Spleen (tissue), 11 donors: Measurements from ENCODE around the gene BLMH. TPM values are rescaled to one million over a fixed set of nuclear protein-coding genes. Genes with fewer than 3 reads are reported as not detected.
A peak's percentile ranks its signal among the peaks of the same experiment; 100 is the strongest.

Experiments used
- DNase-seq: peaks from one replicate; pipeline ENCODE4 v3.0.0-alpha.2; 2020
- H3K27ac ChIP-seq, 8 donors: fragments of 200-600 bp; sonication (generic) in 7 of 8; 1 replicate in 4 of 8; 2 replicates in 4 of 8; pipeline versions ENCODE4 v1.5.0 to v1.8.0; 2016 to 2021; ENCODE audit warnings: inconsistent platforms in 4 of 8, mild to moderate bottlenecking in 4 of 8, moderate library complexity in 1 of 8
- H3K27me3 ChIP-seq, 7 donors: fragments of 200-600 bp; sonication (generic) in 6 of 7; replicated peaks in 1 of 7; 1 replicate in 4 of 7; 2 replicates in 3 of 7; pipeline versions ENCODE4 v1.5.0 to v1.8.0; 2016 to 2021; ENCODE audit warnings: inconsistent platforms in 3 of 7, mild to moderate bottlenecking in 1 of 7
- H3K36me3 ChIP-seq, 6 donors: fragments of 200-600 bp; sonication (generic) in 5 of 6; 1 replicate in 4 of 6; 2 replicates in 2 of 6; pipeline versions ENCODE4 v1.5.0 to v1.8.0; 2016 to 2021; ENCODE audit warnings: inconsistent platforms in 2 of 6
- H3K4me1 ChIP-seq, 6 donors: fragments of 200-600 bp; sonication (generic) in 5 of 6; 1 replicate in 3 of 6; 2 replicates in 3 of 6; pipeline versions ENCODE4 v1.5.0 to v1.8.0; 2016 to 2021; ENCODE audit warnings: inconsistent platforms in 3 of 6
- H3K4me3 ChIP-seq, 8 donors: fragments of 200-600 bp; sonication (generic) in 7 of 8; 1 replicate in 4 of 8; 2 replicates in 4 of 8; pipeline versions ENCODE4 v1.5.0 to v1.8.0; 2016 to 2021; ENCODE audit warnings: inconsistent platforms in 4 of 8, mild to moderate bottlenecking in 4 of 8, moderate library complexity in 2 of 8
- H3K9me3 ChIP-seq, 8 donors: fragments of 200-600 bp; sonication (generic) in 7 of 8; 1 replicate in 4 of 8; 2 replicates in 4 of 8; pipeline versions ENCODE4 v1.5.0 to v1.8.0; 2016 to 2021; ENCODE audit warnings: inconsistent platforms in 4 of 8
- POLR2A ChIP-seq, 3 donors: fragments of 450-650 bp; IDR thresholded peaks; one replicate each; pipeline ENCODE4 v1.5.1; 2017; ENCODE audit warnings: antibody characterized with exemption in 3 of 3, mild to moderate bottlenecking in 1 of 3
- POLR2AphosphoS5 ChIP-seq, 3 donors: sonication (generic); formaldehyde crosslinking; IDR thresholded peaks; one replicate each; pipeline ENCODE4 v1.5.1; 2017; ENCODE audit warnings: antibody characterized with exemption in 3 of 3
- WGBS, 5 donors: extraction: QIAGEN DNeasy Blood & Tissue Kit in 3 of 5; methylation state at CpG; one replicate each; pipeline versions ENCODE4 v1.1.5 to v1.1.7; 2013 to 2018; 5-methylcytosine and 5-hydroxymethylcytosine counted together
- intact Hi-C: fragments of 100-400 bp; cut with DNase I; formaldehyde crosslinking; loops from one replicate; pipeline ENCODE4 v1.15.0; 2023; ENCODE audit warnings: low total_unique reads
- polyA plus RNA-seq, 3 donors: library from polyadenylated mRNA; stranded (reverse); fragments of 200-250 nt; gene quantifications; one replicate each; pipeline ENCODE4 v1.2.1, GENCODE V29; 2013
- total RNA-seq, 7 donors: library from RNA; depleted of rRNA in 3 of 7; stranded (reverse); fragments of >200 nt in 3 of 7; fragmentation: NEBNext Ultra II Directional in 4 of 7; extraction: Animal tissue kit (Norgen Biotek cat#: 25700) in 4 of 7; gene quantifications; one replicate each; pipeline versions ENCODE4 v1.1.0 to v1.2.1, GENCODE V29; 2016 to 2021
- TF ChIP-seq, protein P1 (sequence below), 11 experiments: fragments of 200-600 bp in 7 of 11; fragments of 450-650 bp in 4 of 11; sonication (generic) in 4 of 11; IDR thresholded peaks in 8 of 11; conservative IDR thresholded peaks in 3 of 11; 1 replicate in 7 of 11; 2 replicates in 4 of 11; pipeline versions ENCODE4 v1.4.0 to v1.8.0; 2016 to 2021; ENCODE audit warnings: antibody characterized with exemption in 11 of 11, inconsistent platforms in 4 of 11, mild to moderate bottlenecking in 1 of 11
- donor health status: healthy with polysubstance abuse.
- donor health status: DM: no; HTN: no; CAD: no; lungs with moderate emphysema.
- donor health status: DM: no; HTN: no; CAD: no.
- donor health status: Bipolar disorder and iron deficiency.
- donor health status: healthy.
- donor health status: DM: no; HTN: no; CAD: no.
- donor health status: DM: yes; HTN: yes; CAD: no.

BLMH gene
- total and polyA plus RNA-seq, 10 donors = 15.6 to 35.5 (median 28.7) TPM

DNA sequence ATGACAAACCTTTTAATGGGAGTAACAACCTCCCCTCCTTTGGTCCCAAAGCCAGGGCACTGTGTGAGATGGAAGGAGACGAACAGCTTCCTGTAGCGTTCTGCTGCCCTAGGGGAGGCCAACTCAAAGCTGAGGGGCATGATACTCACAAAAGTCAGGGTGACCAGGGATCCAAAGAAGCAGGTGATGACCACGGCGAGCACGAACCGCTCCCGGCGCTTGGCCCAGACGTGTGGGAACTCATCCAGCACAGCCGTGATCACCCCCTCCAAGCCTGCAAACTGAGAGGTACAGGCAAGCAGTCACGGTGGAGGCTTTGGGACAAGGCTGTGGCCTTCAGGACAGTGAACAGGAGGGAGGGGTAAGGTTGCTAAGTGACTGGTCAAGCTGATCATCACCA is 81.4 kb downstream of the BLMH start:
- Histone ChIP-seq H3K27me3 (peaks cover 0 to 10% (median 0%) of the 10 kb centered on the region in 7 donors), H3K4me3 (no peak overlapping the region), H3K36me3 (no peaks in the 10 kb centered on the region), H3K9me3 (no peaks in the 10 kb centered on the region), H3K4me1 (no peaks in the 10 kb centered on the region), H3K27ac (no peak overlapping the region)
- peak; percentile 33 for DNase-seq
- intact Hi-C loops = no loop called here
- no peak for TF ChIP-seq POLR2AphosphoS5 (IDR thresholded peaks at IDR 0.05)
- TF ChIP-seq, protein P1, sequence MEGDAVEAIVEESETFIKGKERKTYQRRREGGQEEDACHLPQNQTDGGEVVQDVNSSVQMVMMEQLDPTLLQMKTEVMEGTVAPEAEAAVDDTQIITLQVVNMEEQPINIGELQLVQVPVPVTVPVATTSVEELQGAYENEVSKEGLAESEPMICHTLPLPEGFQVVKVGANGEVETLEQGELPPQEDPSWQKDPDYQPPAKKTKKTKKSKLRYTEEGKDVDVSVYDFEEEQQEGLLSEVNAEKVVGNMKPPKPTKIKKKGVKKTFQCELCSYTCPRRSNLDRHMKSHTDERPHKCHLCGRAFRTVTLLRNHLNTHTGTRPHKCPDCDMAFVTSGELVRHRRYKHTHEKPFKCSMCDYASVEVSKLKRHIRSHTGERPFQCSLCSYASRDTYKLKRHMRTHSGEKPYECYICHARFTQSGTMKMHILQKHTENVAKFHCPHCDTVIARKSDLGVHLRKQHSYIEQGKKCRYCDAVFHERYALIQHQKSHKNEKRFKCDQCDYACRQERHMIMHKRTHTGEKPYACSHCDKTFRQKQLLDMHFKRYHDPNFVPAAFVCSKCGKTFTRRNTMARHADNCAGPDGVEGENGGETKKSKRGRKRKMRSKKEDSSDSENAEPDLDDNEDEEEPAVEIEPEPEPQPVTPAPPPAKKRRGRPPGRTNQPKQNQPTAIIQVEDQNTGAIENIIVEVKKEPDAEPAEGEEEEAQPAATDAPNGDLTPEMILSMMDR (IDR thresholded peaks at IDR 0.05 in 8 of 11, conservative IDR thresholded peaks at IDR 0.05 in 3 of 11) = no peak
- TF ChIP-seq POLR2A (IDR thresholded peaks at IDR 0.05) = no peak
- 77 to 94% (median 88%) methylated on average over 2 to 11 of the region's 11 CpGs for WGBS, 5 donors

DNA sequence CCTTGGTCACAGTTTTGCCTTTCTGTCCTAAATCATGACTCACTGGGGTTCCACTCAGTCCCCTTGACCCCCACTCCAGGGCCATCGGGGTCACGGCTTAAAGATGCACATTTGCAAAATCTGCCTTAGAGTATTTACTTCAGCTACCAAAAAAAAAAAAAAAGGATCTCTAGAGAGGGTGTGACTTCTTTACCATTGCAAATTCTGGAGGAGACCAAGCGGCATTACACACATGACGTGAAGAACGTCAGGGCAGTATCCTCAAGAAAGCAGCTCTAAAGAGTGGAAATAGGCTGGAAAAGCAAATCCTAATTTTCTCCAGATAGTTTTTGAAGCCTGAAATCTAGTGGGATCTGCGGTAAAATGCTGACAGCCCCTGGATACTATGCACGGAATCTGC is 81.8 kb downstream of the BLMH start:
- Histone ChIP-seq H3K27me3 (peaks cover 0 to 15% (median 0%) of the 10 kb centered on the region in 7 donors), H3K9me3 (no peaks in the 10 kb centered on the region), H3K4me1 (no peaks in the 10 kb centered on the region), H3K36me3 (no peaks in the 10 kb centered on the region), H3K27ac (no peak overlapping the region), H3K4me3 (no peak overlapping the region)
- WGBS, 5 donors = 89 to 94% (median 91%) methylated on average over 7 of the region's 7 CpGs
- no peak for DNase-seq
- TF ChIP-seq, protein P1 (IDR thresholded peaks at IDR 0.05 in 8 of 11, conservative IDR thresholded peaks at IDR 0.05 in 3 of 11) = no peak
- no peak for TF ChIP-seq POLR2A (IDR thresholded peaks at IDR 0.05)
- TF ChIP-seq POLR2AphosphoS5 (IDR thresholded peaks at IDR 0.05) = no peak
- intact Hi-C loops = no loop called here

DNA sequence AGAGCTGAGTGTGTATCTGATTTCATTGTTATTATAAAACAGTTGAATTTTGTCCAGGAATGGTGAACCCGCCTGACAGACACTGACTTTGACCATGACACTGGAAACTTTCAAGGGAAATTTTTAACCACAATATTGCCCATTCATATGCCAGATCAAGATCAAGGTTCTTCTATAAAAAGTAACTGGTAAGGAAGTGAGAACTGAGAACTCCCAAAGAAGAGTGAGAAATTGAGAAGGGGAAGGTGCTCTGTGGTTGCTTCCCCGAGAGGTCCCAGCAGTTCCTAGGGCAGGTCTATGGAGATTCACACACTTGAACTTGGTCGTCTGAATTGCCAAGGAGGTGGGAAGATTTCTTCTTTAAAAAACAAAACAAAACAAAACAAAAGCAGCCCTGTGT is 83.5 kb downstream of the BLMH start:
- Histone ChIP-seq H3K9me3 (no peaks in the 10 kb centered on the region), H3K27me3 (peaks cover 0 to 32% (median 0%) of the 10 kb centered on the region in 7 donors), H3K4me3 (no peak overlapping the region), H3K27ac (no peak overlapping the region), H3K36me3 (no peaks in the 10 kb centered on the region), H3K4me1 (no peaks in the 10 kb centered on the region)
- intact Hi-C loops = no loop called here
- DNase-seq = no peak
- no peak for TF ChIP-seq POLR2AphosphoS5 (IDR thresholded peaks at IDR 0.05)
- TF ChIP-seq, protein P1 (IDR thresholded peaks at IDR 0.05 in 8 of 11, conservative IDR thresholded peaks at IDR 0.05 in 3 of 11) = no peak
- WGBS, 5 donors = 28 to 38% (median 31%) methylated on average over 3 of the region's 3 CpGs

DNA sequence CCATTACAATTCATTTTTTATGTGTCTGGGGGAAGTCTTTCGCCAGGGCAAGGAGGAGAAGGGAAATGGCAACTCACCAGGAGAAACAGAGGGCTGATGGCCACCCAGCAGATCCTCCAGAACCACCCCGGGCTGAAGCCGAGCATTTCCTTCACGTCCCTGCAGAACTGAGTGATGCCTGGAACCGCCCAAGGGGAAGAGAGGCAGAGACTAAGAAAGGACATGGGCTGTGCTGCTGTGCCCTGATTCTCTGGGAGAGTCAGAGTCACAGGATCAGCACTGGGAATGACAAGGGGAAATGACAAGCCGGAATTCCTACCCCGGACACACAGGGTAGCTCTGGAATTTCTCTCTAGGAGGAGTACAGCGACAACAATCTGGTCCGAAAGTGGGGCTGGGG is 84.1 kb downstream of the BLMH start:
- intact Hi-C loops = no loop called here
- Histone ChIP-seq H3K27ac (no peak overlapping the region), H3K36me3 (no peaks in the 10 kb centered on the region), H3K27me3 (peaks cover 0 to 36% (median 0%) of the 10 kb centered on the region in 7 donors), H3K4me1 (no peaks in the 10 kb centered on the region), H3K9me3 (no peaks in the 10 kb centered on the region), H3K4me3 (no peak overlapping the region)
- no peak for TF ChIP-seq POLR2A (IDR thresholded peaks at IDR 0.05)
- no peak for TF ChIP-seq POLR2AphosphoS5 (IDR thresholded peaks at IDR 0.05)
- TF ChIP-seq, protein P1 (IDR thresholded peaks at IDR 0.05 in 8 of 11, conservative IDR thresholded peaks at IDR 0.05 in 3 of 11) = no peak
- WGBS, 5 donors = 77 to 86% (median 82%) methylated on average over 9 of the region's 9 CpGs
- DNase-seq = peak; percentile 28
